GM12872 (cell line): ENCODE results near the gene THPO.

ENCODE experiments used
- TF ChIP-seq, protein P1 (sequence below): IDR thresholded peaks from 3 replicates; pipeline ENCODE4 v1.5.1; 2011; ENCODE audit warnings: low read depth, mild to moderate bottlenecking, low read length, moderate library complexity; ENCODE audit not compliant: insufficient read depth

THPO gene

DNA sequence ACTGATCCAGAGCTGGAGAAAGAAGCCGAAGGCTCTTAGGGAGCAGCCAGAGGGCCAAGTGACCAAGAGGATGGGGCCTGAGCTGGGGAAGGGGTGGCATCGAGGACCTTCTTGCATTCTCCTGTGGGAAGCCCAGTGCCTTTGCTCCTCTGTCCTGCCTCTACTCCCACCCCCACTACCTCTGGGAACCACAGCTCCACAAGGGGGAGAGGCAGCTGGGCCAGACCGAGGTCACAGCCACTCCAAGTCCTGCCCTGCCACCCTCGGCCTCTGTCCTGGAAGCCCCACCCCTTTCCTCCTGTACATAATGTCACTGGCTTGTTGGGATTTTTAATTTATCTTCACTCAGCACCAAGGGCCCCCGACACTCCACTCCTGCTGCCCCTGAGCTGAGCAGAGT lies 11.4 kb upstream of the THPO start:
- TF ChIP-seq, protein P1, sequence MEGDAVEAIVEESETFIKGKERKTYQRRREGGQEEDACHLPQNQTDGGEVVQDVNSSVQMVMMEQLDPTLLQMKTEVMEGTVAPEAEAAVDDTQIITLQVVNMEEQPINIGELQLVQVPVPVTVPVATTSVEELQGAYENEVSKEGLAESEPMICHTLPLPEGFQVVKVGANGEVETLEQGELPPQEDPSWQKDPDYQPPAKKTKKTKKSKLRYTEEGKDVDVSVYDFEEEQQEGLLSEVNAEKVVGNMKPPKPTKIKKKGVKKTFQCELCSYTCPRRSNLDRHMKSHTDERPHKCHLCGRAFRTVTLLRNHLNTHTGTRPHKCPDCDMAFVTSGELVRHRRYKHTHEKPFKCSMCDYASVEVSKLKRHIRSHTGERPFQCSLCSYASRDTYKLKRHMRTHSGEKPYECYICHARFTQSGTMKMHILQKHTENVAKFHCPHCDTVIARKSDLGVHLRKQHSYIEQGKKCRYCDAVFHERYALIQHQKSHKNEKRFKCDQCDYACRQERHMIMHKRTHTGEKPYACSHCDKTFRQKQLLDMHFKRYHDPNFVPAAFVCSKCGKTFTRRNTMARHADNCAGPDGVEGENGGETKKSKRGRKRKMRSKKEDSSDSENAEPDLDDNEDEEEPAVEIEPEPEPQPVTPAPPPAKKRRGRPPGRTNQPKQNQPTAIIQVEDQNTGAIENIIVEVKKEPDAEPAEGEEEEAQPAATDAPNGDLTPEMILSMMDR = no peak

DNA sequence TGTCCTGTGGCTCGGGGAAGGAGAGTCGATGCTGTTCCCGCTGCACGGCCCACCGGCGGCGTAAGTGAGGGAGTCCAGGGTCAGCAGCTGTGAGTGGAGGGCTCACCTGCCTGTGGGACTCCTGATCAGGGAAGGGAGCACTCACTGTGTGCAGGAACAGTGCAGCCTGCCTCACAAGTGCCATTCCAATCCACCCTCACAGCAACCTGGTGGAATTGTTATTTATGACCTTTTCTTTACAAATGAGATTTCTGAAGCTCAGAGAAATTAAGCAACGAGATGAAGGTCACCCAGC lies 10.9 kb upstream of the THPO start:
- TF ChIP-seq, protein P1 = no peak

DNA sequence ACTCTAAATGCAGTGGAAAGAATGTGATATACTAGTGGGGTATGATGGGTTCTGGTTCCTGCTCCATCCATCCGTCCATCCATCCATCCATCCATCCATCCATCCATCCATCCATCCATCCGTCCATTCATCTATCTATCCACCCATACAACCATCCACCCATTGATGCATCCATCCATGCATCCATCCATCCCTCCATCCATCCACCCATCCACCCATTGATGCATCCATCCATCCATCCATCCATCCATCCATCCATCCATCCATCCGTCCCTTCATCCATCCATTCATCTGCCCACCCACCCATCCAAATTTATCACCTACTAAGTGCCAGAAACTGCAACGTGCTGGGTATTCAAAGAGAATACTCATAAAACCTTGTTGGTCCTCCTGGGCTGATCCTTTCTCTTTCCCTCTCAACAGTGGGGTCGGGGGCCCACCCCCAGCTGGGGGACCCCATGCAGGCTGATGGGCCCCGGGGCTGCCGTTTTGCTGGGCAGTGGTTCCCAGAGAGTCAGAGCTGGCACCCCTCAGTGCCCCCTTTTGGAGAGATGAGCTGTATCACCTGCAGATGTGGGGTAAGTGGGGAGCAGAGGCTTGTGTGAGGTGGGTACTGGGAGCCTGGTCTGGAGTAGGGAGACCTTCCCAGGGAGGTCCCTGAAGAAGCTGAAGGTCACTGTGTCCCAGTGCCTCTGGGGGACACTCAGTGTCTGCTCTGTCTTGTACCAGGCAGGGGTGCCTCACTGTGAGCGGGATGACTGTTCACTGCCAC lies 10.3 kb upstream of the THPO start:
- TF ChIP-seq, protein P1 = no peak

DNA sequence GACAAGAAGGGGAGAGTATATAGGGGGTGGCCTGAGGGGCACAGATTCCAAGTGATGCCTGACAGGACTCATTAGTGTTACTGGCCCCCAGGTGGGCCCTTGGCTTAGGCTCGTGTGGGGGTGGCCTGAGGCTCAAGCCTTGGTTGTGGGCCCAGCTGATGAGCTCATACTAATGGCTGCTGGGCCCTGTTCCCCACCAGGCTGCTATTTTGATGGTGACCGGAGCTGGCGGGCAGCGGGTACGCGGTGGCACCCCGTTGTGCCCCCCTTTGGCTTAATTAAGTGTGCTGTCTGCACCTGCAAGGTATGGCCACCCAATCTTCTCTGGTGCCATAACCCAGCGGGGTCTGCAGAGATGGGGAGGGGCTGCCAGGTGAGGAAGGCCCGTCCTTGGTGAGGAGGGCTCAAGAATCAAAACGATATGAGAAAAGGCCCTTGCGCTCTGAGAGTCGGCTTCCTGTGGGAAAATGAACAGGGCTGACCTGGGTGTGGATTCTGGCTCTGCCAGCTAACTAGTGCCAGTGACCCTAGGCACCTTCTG lies 9.2 kb upstream of the THPO start:
- TF ChIP-seq, protein P1 = no peak

DNA sequence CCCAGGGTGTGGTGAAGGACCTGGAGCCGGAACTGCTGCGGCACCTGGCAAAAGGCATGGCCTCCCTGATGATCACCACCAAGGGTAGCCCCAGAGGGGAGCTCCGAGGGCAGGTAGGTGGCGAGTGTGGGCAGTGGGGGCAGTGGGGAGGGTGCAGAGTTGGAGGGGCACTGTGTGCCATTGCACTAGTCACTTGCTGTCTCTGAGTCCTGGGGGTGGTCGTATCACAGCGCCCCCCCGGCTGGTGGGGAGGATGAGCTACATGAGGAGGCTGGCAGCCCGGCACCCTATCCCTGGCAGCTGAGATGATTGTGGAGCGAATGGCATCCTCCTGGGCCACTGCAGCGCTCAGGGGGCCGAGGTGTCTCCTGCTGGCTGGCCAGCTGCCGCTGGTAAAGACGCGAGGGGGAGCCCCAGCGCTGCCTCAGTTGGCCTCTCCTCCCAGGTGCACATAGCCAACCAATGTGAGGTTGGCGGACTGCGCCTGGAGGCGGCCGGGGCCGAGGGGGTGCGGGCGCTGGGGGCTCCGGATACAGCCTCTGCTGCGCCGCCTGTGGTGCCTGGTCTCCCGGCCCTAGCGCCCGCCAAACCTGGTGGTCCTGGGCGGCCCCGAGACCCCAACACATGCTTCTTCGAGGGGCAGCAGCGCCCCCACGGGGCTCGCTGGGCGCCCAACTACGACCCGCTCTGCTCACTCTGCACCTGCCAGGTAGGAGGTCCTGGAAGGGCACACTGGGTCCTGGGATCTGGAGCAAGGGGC lies 8.2 kb upstream of the THPO start:
- TF ChIP-seq, protein P1 = no peak

DNA sequence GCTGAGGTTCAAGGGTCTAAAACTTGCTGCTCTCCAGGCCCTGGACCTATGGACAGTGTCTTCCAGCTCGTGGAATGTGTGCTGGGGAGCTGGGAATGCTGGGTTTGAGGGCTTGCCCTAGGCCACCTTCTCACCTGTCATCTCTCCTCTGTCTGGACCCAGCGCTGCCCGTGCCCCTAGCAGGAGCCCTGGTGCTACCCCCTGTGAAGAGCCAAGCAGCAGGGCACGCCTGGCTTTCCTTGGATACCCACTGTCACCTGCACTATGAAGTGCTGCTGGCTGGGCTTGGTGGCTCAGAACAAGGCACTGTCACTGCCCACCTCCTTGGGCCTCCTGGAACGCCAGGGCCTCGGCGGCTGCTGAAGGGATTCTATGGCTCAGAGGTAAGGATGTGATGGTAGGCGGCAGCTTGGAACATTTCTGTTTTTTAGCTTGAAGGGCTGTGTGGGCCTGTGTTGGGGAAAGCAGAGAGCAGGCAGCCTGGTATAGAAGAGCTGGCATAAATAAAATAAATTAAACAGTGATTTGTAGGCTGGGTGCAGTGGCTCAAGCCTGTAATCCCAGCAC lies 6.9 kb upstream of the THPO start:
- TF ChIP-seq, protein P1 = no peak

DNA sequence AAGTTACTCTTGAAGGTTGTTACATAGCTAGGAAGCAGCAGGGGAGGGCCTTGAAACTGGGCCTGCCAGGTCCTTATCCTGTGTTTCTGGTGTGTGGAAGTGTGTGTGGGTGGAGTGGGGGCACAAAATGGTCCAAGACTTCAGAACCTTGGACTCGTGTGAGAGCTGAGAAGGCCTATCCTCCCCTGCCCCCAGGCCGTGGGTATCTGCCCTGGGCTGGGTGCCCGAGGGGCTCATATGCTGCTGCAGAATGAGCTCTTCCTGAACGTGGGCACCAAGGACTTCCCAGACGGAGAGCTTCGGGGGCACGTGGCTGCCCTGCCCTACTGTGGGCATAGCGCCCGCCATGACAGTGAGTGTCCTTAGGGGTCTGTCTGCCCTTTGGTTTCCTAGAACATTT lies 6.3 kb upstream of the THPO start:
- TF ChIP-seq, protein P1 = no peak
